DOHH2 (cell line): Measurements from ENCODE around the gene PTPN12.

Experiments
- H3F3A ChIP-seq: fragments of 200-600 bp; sonication (generic), shearing (Covaris generic); 2 replicates; pipeline ENCODE4 v1.6.0; 2016; ENCODE audit warnings: antibody characterized with exemption, mild to moderate bottlenecking; ENCODE audit not compliant: control insufficient read depth, insufficient read depth
- H3K27ac ChIP-seq: fragments of 200-600 bp; sonication (generic); 2 replicates; pipeline ENCODE4 v1.5.1; 2014; ENCODE audit warnings: low read depth, mild to moderate bottlenecking, low read length, moderate library complexity
- H3K27me3 ChIP-seq: fragments of 200-600 bp; sonication (generic); 2 replicates; pipeline ENCODE4 v1.6.1; 2014; ENCODE audit warnings: mild to moderate bottlenecking, low read length, mixed read lengths; ENCODE audit not compliant: control insufficient read depth
- H3K36me3 ChIP-seq: fragments of 200-600 bp; sonication (generic); 2 replicates; pipeline ENCODE4 v1.6.1; 2014; ENCODE audit warnings: mild to moderate bottlenecking, low read length, moderate library complexity, mixed read lengths; ENCODE audit not compliant: control insufficient read depth
- H3K4me1 ChIP-seq: fragments of 200-600 bp; sonication (generic); 2 replicates; pipeline ENCODE4 v1.6.1; 2014; ENCODE audit warnings: mild to moderate bottlenecking, low read length, mixed read lengths; ENCODE audit not compliant: control insufficient read depth
- H3K4me2 ChIP-seq: fragments of 200-600 bp; sonication (generic); 2 replicates; pipeline ENCODE4 v1.6.0; 2014; ENCODE audit warnings: mild to moderate bottlenecking, low read length, moderate library complexity
- H3K4me3 ChIP-seq: fragments of 200-600 bp; sonication (generic); 2 replicates; pipeline ENCODE4 v1.5.1; 2014; ENCODE audit warnings: mild to moderate bottlenecking, low read length, mixed read lengths
- H3K79me2 ChIP-seq: fragments of 200-600 bp; sonication (generic); 2 replicates; pipeline ENCODE4 v1.6.1; 2014; ENCODE audit warnings: mild to moderate bottlenecking, low read length, mixed read lengths; ENCODE audit not compliant: control insufficient read depth
- H3K9me2 ChIP-seq: fragments of 200-600 bp; sonication (generic); replicated peaks from 2 replicates; pipeline ENCODE4 v1.6.1; 2014; ENCODE audit warnings: mild to moderate bottlenecking, low read length, mixed read lengths; ENCODE audit not compliant: control insufficient read depth
- H3K9me3 ChIP-seq: fragments of 200-600 bp; sonication (generic); 2 replicates; pipeline ENCODE4 v1.6.1; 2014; ENCODE audit warnings: antibody characterized with exemption, low read length, mixed read lengths; ENCODE audit not compliant: control insufficient read depth, insufficient read depth
- H4K20me1 ChIP-seq: fragments of 200-600 bp; sonication (generic); 2 replicates; pipeline ENCODE4 v1.6.0; 2014; ENCODE audit warnings: low read depth, mild to moderate bottlenecking, antibody characterized with exemption, low read length, moderate library complexity; ENCODE audit not compliant: control insufficient read depth, insufficient read depth
- CTCF ChIP-seq: fragments of 200-600 bp; sonication (generic); IDR thresholded peaks from one replicate; pipeline ENCODE4 v1.5.1; 2014; ENCODE audit warnings: antibody characterized with exemption, mild to moderate bottlenecking, low read depth, low read length; ENCODE audit not compliant: poor library complexity, severe bottlenecking
- EZH2phosphoT487 ChIP-seq: fragments of 200-600 bp; sonication (generic); IDR thresholded peaks from 2 replicates; pipeline ENCODE4 v1.6.1; 2017; ENCODE audit warnings: borderline replicate concordance, mild to moderate bottlenecking, antibody characterized with exemption, low read length, moderate library complexity, mixed read lengths

The PTPN12 gene

GRCh38 chr7:77524731-77525130 lies 12.4 kb upstream of the PTPN12 start:
- Histone ChIP-seq H3K4me1 (no peaks in the 10 kb centered on the region), H4K20me1 (no peaks in the 10 kb centered on the region), H3K36me3 (no peaks in the 10 kb centered on the region), H3K9me2 (no peaks in the 10 kb centered on the region), H3K79me2 (no peaks in the 10 kb centered on the region), H3K9me3 (no peaks in the 10 kb centered on the region), H3F3A (no peaks in the 10 kb centered on the region), H3K4me2 (no peak overlapping the region), H3K27me3 (peaks cover 17% of the 10 kb centered on the region), H3K27ac (no peak overlapping the region), H3K4me3 (no peak overlapping the region)
- TF ChIP-seq CTCF (no peak), EZH2phosphoT487 (no peak)

- Histone ChIP-seq H3K4me2 (no peak overlapping the region), H3K27ac (no peak overlapping the region), H3K79me2 (no peaks in the 10 kb centered on the region)
Observed at GRCh38 chr7:77525231-77525630, 11.9 kb upstream of the PTPN12 start.

GRCh38 chr7:77528368-77528767 lies 8.7 kb upstream of the PTPN12 start:
- TF ChIP-seq CTCF (no peak), EZH2phosphoT487 (no peak)

More at GRCh38 chr7:77525231-77525630, 11.9 kb upstream of the PTPN12 start:
- H3F3A ChIP-seq, result no peaks in the 10 kb centered on the region
- no peaks in the 10 kb centered on the region for H3K36me3 ChIP-seq
- H3K4me1 ChIP-seq, result no peaks in the 10 kb centered on the region
- TF ChIP-seq CTCF (no peak), EZH2phosphoT487 (no peak)
- H3K9me3 ChIP-seq, result no peaks in the 10 kb centered on the region
- H4K20me1 ChIP-seq, result no peaks in the 10 kb centered on the region
- H3K27me3 ChIP-seq, result peaks cover 17% of the 10 kb centered on the region
- H3K9me2 ChIP-seq, result no peaks in the 10 kb centered on the region
- H3K4me3 ChIP-seq, result no peak overlapping the region

More at GRCh38 chr7:77528368-77528767, 8.7 kb upstream of the PTPN12 start:
- Histone ChIP-seq H3K9me2 (no peaks in the 10 kb centered on the region), H3K79me2 (no peaks in the 10 kb centered on the region), H3K4me2 (no peak overlapping the region), H3F3A (no peaks in the 10 kb centered on the region), H3K9me3 (no peaks in the 10 kb centered on the region), H4K20me1 (no peaks in the 10 kb centered on the region), H3K27ac (no peak overlapping the region), H3K4me1 (no peaks in the 10 kb centered on the region), H3K36me3 (no peaks in the 10 kb centered on the region), H3K4me3 (no peak overlapping the region), H3K27me3 (peaks cover 17% of the 10 kb centered on the region)
